ENCODE data around the gene STAB1. TPM values are rescaled to one million over a fixed set of nuclear protein-coding genes. Genes with fewer than 3 reads are reported as not detected.

The STAB1 gene
- total and polyA plus RNA-seq, 8 donors = 8.2 to 140 (median 50.5) TPM

- Histone ChIP-seq H3K27ac (no peak overlapping the region), H3K27me3 (no peaks in the 10 kb centered on the region), H3K9me3 (no peaks in the 10 kb centered on the region), H3K4me3 (no peak overlapping the region), H3K4me1 (no peaks in the 10 kb centered on the region), H3K36me3 (no peaks in the 10 kb centered on the region)
- 90 to 93% methylated on average over 5 of the region's 5 CpGs for WGBS, 2 donors
- no peak for TF ChIP-seq CTCF (IDR thresholded peaks at IDR 0.05)
- DNase-seq (no peak), FAIRE-seq (no peak), ATAC-seq (no peak)
- intact Hi-C loops (cut with DNase I) = no loop called here
Measured at GRCh38 chr3:52507359-52507758, 12.2 kb downstream of the STAB1 start.

GRCh38 chr3:52509753-52510328, 14.7 kb downstream of the STAB1 start:
- intact Hi-C loops (cut with DNase I) = no loop called here
- ATAC-seq (no peak), FAIRE-seq (no peak), DNase-seq (no peak)
- no peak for TF ChIP-seq CTCF (IDR thresholded peaks at IDR 0.05)
- Histone ChIP-seq H3K36me3 (no peaks in the 10 kb centered on the region), H3K4me3 (no peak overlapping the region), H3K27ac (no peak overlapping the region), H3K9me3 (no peaks in the 10 kb centered on the region), H3K27me3 (no peaks in the 10 kb centered on the region), H3K4me1 (no peaks in the 10 kb centered on the region)
- 76 to 82% methylated on average over 12 of the region's 12 CpGs for WGBS, 2 donors

- Histone ChIP-seq H3K9me3 (no peaks in the 10 kb centered on the region), H3K36me3 (no peaks in the 10 kb centered on the region), H3K27ac (no peak overlapping the region), H3K4me1 (no peaks in the 10 kb centered on the region), H3K27me3 (no peaks in the 10 kb centered on the region), H3K4me3 (no peak overlapping the region)
- no peak for DNase-seq
- 78 to 83% methylated on average over 4 to 7 of the region's 7 CpGs for WGBS, 2 donors
- intact Hi-C loops (cut with DNase I) = no loop called here
- no peak for ATAC-seq
- TF ChIP-seq CTCF (IDR thresholded peaks at IDR 0.05) = no peak
- no peak for FAIRE-seq
Measured at GRCh38 chr3:52511509-52511908, 16.4 kb downstream of the STAB1 start.

- Histone ChIP-seq H3K4me3 (no peak overlapping the region), H3K4me1 (no peaks in the 10 kb centered on the region), H3K9me3 (no peaks in the 10 kb centered on the region), H3K27ac (no peak overlapping the region), H3K36me3 (no peaks in the 10 kb centered on the region), H3K27me3 (no peaks in the 10 kb centered on the region)
- ATAC-seq (no peak), FAIRE-seq (no peak), DNase-seq (no peak)
- intact Hi-C loops (cut with DNase I) = no loop called here
- WGBS, 2 donors = 66% methylated on average over 8 of the region's 8 CpGs
- no peak for TF ChIP-seq CTCF (IDR thresholded peaks at IDR 0.05)
Measured at GRCh38 chr3:52512105-52512504, 17.0 kb downstream of the STAB1 start.

- H3K9me3 ChIP-seq = no peaks in the 10 kb centered on the region
- intact Hi-C loops (cut with DNase I) = no loop called here
- FAIRE-seq (no peak), ATAC-seq (no peak), DNase-seq (no peak)
- no peak overlapping the region for H3K4me3 ChIP-seq
- H3K4me1 ChIP-seq = no peaks in the 10 kb centered on the region
- H3K27ac ChIP-seq = no peak overlapping the region
- no peaks in the 10 kb centered on the region for H3K36me3 ChIP-seq
- TF ChIP-seq CTCF (IDR thresholded peaks at IDR 0.05) = no peak
- no peaks in the 10 kb centered on the region for H3K27me3 ChIP-seq
- WGBS, 2 donors = 76 to 77% methylated on average over 17 of the region's 17 CpGs
Measured at GRCh38 chr3:52512727-52513126, 17.6 kb downstream of the STAB1 start.
